NT2/D1 (cell line): ENCODE data around the gene ZNF485.
"Not testable (repeated sequence)": the region's sequence is repeated elsewhere in the genome, so short reads cannot be mapped to it uniquely, and the experiment has no call there.

ENCODE experiments used
- DNase-seq: peaks from one replicate; pipeline ENCODE4 v3.0.0-alpha.2; 2011; ENCODE audit warnings: low read depth, low spot score
- H3K27me3 ChIP-seq: 2 replicates; pipeline ENCODE4 v1.6.0; 2011; ENCODE audit warnings: mild to moderate bottlenecking; ENCODE audit not compliant: insufficient read length, insufficient read depth
- H3K36me3 ChIP-seq: 2 replicates; pipeline ENCODE4 v1.6.1; 2011; ENCODE audit warnings: mild to moderate bottlenecking, low read length, mixed read lengths; ENCODE audit not compliant: insufficient read depth, insufficient read length
- H3K4me1 ChIP-seq: 2 replicates; pipeline ENCODE4 v1.5.1; 2011; ENCODE audit not compliant: insufficient read depth, insufficient read length
- H3K4me3 ChIP-seq: 2 replicates; pipeline ENCODE4 v1.5.1; 2011; ENCODE audit warnings: low read depth; ENCODE audit not compliant: insufficient read length
- H3K9ac ChIP-seq: 2 replicates; pipeline ENCODE4 v1.6.0; 2011; ENCODE audit warnings: low read depth; ENCODE audit not compliant: insufficient read length
- H3K9me3 ChIP-seq: 2 replicates; pipeline ENCODE4 v1.5.1; 2011; ENCODE audit warnings: mild to moderate bottlenecking, low read length; ENCODE audit not compliant: insufficient read depth
- SUZ12 ChIP-seq: IDR thresholded peaks from 2 replicates; pipeline ENCODE4 v1.6.1; 2011; ENCODE audit not compliant: insufficient read length, insufficient read depth; ENCODE audit errors: extremely low read depth
- YY1 ChIP-seq: IDR thresholded peaks from 2 replicates; pipeline ENCODE4 v1.6.1; 2011; ENCODE audit not compliant: insufficient read length, insufficient read depth
- ZNF274 ChIP-seq: IDR thresholded peaks from 2 replicates; pipeline ENCODE4 v1.6.1; 2011; ENCODE audit warnings: mild to moderate bottlenecking, low read depth, low read length

ZNF485 gene

DNA sequence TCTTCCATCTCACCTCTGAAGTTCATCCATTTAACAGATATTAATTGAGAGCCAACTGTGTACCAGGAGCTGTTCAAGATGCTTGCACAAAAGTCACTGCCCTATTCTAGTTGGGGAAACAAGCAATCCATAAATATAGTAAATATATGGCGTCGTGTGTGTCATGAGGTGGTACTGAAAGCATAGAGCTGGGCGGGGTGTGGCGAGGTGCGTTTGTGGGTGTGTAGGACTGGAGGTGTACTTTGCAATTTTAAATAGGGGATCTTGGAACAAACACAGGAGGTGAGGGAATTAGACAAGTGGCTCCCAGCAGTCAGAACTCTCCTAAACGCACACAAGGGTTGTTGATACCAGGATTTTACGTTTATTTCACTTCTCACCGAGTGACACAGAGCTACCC lies 31.3 kb upstream of the ZNF485 start:
- TF ChIP-seq SUZ12 (no peak), YY1 (no peak), ZNF274 (no peak)
- no peak overlapping the region for H3K9ac ChIP-seq
- H3K36me3 ChIP-seq, result peaks cover 21% of the 10 kb centered on the region
- no peak overlapping the region for H3K4me3 ChIP-seq
- no peak for DNase-seq
- no peaks in the 10 kb centered on the region for H3K27me3 ChIP-seq
- H3K9me3 ChIP-seq, result no peaks in the 10 kb centered on the region; the same call in 1 of the 2 replicates
- no peaks in the 10 kb centered on the region for H3K4me1 ChIP-seq

DNA sequence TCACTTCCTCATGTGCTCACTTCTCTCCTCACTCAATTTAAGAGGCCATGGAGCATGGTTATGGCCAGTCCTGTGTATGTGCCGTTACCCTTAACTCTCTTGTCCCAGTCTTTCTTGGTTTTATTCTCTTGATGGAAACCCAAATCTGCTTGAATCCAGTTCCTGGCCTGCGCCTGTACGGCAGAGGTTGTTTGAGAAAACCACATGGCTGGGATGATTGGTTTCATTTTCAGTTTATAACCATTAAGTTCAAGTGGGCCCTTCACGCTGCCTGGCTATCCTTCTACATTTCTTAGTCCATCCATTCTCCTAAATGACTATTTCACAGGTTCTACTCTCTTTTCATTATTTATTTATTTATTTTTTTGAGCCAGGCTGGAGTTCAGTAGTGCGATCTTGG lies 30.2 kb upstream of the ZNF485 start:
- no peaks in the 10 kb centered on the region for H3K27me3 ChIP-seq

GRCh38 chr10:43576580-43576979 lies 29.7 kb upstream of the ZNF485 start:
- TF ChIP-seq YY1 (no peak), SUZ12 (no peak), ZNF274 (no peak)
- no peak for DNase-seq
- H3K4me1 ChIP-seq, result no peaks in the 10 kb centered on the region
- H3K9me3 ChIP-seq, result no peaks in the 10 kb centered on the region; the same call in 1 of the 2 replicates
- H3K9ac ChIP-seq, result no peak overlapping the region
- no peak overlapping the region for H3K4me3 ChIP-seq
- H3K27me3 ChIP-seq, result no peaks in the 10 kb centered on the region
- H3K36me3 ChIP-seq, result peaks cover 10% of the 10 kb centered on the region

More for the DNA sequence above, 30.2 kb upstream of the ZNF485 start:
- TF ChIP-seq ZNF274 (no peak), SUZ12 (no peak), YY1 (no peak)
- no peak for DNase-seq
- H3K4me1 ChIP-seq, result no peaks in the 10 kb centered on the region
- H3K4me3 ChIP-seq, result no peak overlapping the region
- H3K36me3 ChIP-seq, result peaks cover 15% of the 10 kb centered on the region
- H3K9me3 ChIP-seq, result no peaks in the 10 kb centered on the region; the same call in 1 of the 2 replicates
- no peak overlapping the region for H3K9ac ChIP-seq

DNA sequence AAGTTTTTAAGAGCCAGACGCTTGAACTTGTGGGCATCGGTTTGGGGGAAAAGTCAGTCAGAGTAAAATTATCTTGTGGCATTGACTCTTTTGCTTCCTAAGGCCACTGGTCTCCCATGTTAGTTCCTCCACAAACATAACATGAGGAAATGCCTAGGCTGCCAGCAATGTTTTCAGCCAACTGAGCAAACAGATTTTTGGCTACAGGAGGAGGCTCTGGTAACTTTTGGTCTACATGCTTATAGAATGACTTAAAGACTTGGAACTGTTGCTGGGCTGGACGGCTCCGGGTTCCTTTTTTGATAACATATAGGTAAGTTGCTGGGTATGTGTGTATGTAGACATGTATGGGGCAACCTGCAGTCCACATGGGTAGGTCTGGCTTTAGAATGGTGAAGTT lies 22.2 kb upstream of the ZNF485 start:
- H3K27me3 ChIP-seq, result no peaks in the 10 kb centered on the region
- H3K4me3 ChIP-seq, result no peak overlapping the region
- no peaks in the 10 kb centered on the region for H3K9me3 ChIP-seq
- H3K9ac ChIP-seq, result no peak overlapping the region
- no peaks in the 10 kb centered on the region for H3K36me3 ChIP-seq
- DNase-seq, result no peak
- H3K4me1 ChIP-seq, result no peaks in the 10 kb centered on the region
- no peak for TF ChIP-seq YY1
- no peak for TF ChIP-seq ZNF274
- no peak for TF ChIP-seq SUZ12

- no peaks in the 10 kb centered on the region for H3K36me3 ChIP-seq
- H3K27me3 ChIP-seq, result no peaks in the 10 kb centered on the region
- no peak overlapping the region for H3K4me3 ChIP-seq
- H3K9ac ChIP-seq, result no peak overlapping the region
- H3K9me3 ChIP-seq, result no peaks in the 10 kb centered on the region
- no peaks in the 10 kb centered on the region for H3K4me1 ChIP-seq
- TF ChIP-seq ZNF274, result no peak
- no peak for TF ChIP-seq YY1
- TF ChIP-seq SUZ12, result no peak
- DNase-seq, result no peak
Observed at GRCh38 chr10:43585046-43585445, 21.2 kb upstream of the ZNF485 start.

- DNase-seq, result no peak
- no peak overlapping the region for H3K9ac ChIP-seq
- no peaks in the 10 kb centered on the region for H3K36me3 ChIP-seq
- no peak for TF ChIP-seq YY1
- no peak for TF ChIP-seq SUZ12
- TF ChIP-seq ZNF274, result no peak
- no peak overlapping the region for H3K4me3 ChIP-seq
- H3K9me3 ChIP-seq, result no peaks in the 10 kb centered on the region
- no peaks in the 10 kb centered on the region for H3K27me3 ChIP-seq
- no peaks in the 10 kb centered on the region for H3K4me1 ChIP-seq
Observed at GRCh38 chr10:43585981-43586729, 20.1 kb upstream of the ZNF485 start.

DNA sequence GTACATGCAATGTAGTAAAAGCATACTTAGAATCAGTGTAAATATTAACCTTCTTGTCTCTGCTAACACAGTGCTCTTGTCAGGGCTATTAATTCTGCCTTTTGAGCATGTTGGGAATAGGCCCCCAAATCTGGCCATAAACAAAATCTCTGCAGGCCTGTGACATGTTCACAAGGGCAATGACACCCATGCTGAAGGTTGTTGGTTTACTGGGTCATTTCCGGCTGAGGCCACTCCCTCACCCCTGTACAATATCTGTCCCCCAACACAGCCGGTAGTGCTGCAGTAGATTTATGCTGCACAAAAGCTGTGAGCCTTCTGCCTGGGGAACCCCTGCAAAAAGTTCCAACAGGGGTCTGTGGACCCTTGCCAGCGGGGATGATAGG lies 19.5 kb upstream of the ZNF485 start:
- not testable (repeated sequence) for H3K4me1 ChIP-seq, H3K27me3 ChIP-seq, H3K36me3 ChIP-seq, DNase-seq, H3K9me3 ChIP-seq, H3K9ac ChIP-seq, H3K4me3 ChIP-seq
